ENCODE measurements around the gene ZDHHC3.

Gene ZDHHC3

GRCh38 chr3:44875596-44875995 lies 100.4 kb downstream of the ZDHHC3 start:
- Histone ChIP-seq H3K4me2 (ENCODE audit: low read length, poor library complexity, severe bottlenecking) (no peak overlapping the region), H3K9me3 (ENCODE audit: control insufficient read depth, low read length) (no peaks in the 10 kb centered on the region), H2BK120ac (ENCODE audit: low read depth, low read length) (no peak overlapping the region), H3K79me1 (replicated peaks; ENCODE audit: low read length, poor library complexity, severe bottlenecking) (no peaks in the 10 kb centered on the region), H2AFZ (ENCODE audit: low read depth, low read length) (no peak overlapping the region), H2BK15ac (ENCODE audit: low read depth, poor library complexity, severe bottlenecking) (no peak overlapping the region), H3K4ac (ENCODE audit: low read depth in 1 of 2, low read length in 2 of 2) (no peak overlapping the region), H3K36me3 (ENCODE audit: control insufficient read depth in 1 of 2, insufficient read depth in 2 of 2, low read depth in 1 of 2, low read length in 2 of 2) (no peaks in the 10 kb centered on the region), H2BK12ac (ENCODE audit: low read length in 2 of 2) (no peak overlapping the region), H2BK5ac (ENCODE audit: low read depth, low read length, poor library complexity, severe bottlenecking) (no peak overlapping the region), H3K9ac (ENCODE audit: low read length) (no peak overlapping the region), H3K4me3 (ENCODE audit: insufficient read depth in 1 of 2, low read depth in 1 of 2, low read length in 2 of 2) (no peak overlapping the region), H3K18ac (ENCODE audit: low read depth in 1 of 2, low read length in 2 of 2) (no peak overlapping the region), H3K14ac (ENCODE audit: low read length in 2 of 2) (no peak overlapping the region), H4K91ac (ENCODE audit: low read length) (no peak overlapping the region), H3K27ac (ENCODE audit: low read length, poor library complexity, severe bottlenecking) (no peak overlapping the region), H3K23ac (ENCODE audit: low read length in 2 of 2) (no peak overlapping the region), H2AK5ac (ENCODE audit: low read length, severe bottlenecking) (no peak overlapping the region), H4K8ac (ENCODE audit: low read length) (no peak overlapping the region), H3K27me3 (ENCODE audit: control insufficient read depth in 1 of 2, insufficient read depth in 1 of 2, low read length in 2 of 2) (no peaks in the 10 kb centered on the region), H3K4me1 (ENCODE audit: control insufficient read depth, insufficient read depth, low read depth, low read length) (peaks cover 2% of the 10 kb centered on the region)
- no peak for DNase-seq
- WGBS = 77% methylated on average over 3 of the region's 3 CpGs

Data from mesenchymal stem cell (in vitro differentiated cells and primary cell).